ENCODE measurements around the gene DIP2A.

DNA sequence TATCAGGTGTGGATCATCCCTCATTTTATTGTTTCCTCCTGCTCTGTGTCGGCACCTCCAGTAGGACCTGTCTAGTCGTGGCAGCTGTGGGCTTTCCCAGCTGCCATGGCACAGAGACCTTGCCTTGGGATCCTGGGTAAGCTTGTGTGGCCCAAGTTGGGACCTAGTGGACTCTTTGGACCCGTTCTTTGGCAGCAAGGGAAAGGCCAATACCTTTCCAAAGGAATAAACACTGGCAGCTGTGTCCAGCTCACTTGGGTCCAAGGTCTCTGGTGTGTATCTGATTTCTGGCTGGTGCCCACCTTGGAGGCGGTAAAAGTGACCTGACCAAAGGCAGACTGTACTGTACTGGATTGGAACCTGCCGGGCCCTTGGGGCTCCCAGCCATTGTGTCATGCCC lies 21.8 kb downstream of the DIP2A start:
- TF ChIP-seq POLR2AphosphoS5 (IDR thresholded peaks at IDR 0.05; ENCODE audit: borderline replicate concordance, low read depth, low read length), result no peak
- no peak for TF ChIP-seq EZH2 (IDR thresholded peaks at IDR 0.05)
- TF ChIP-seq FOXP2 (optimal IDR thresholded peaks at IDR 0.05; ENCODE audit: control extremely low read depth, extremely low read length, insufficient read depth), result no peak
